WERI-Rb-1 (cell line): ENCODE measurements around the gene SYNPO2.

ENCODE experiments used
- DNase-seq: peaks from one replicate; pipeline ENCODE4 v3.0.0-alpha.2; 2020
- H3K27ac ChIP-seq: fragments of 250-450 bp; sonication (Bioruptor Pico); 2 replicates; pipeline ENCODE4 v1.5.1; 2020; ENCODE audit warnings: mild to moderate bottlenecking, moderate library complexity
- H3K27me3 ChIP-seq: fragments of 250-450 bp; sonication (Bioruptor Pico); 2 replicates; pipeline ENCODE4 v1.5.1; 2021; ENCODE audit warnings: mild to moderate bottlenecking, low read depth, moderate library complexity; ENCODE audit not compliant: insufficient read depth, severe bottlenecking
- H3K36me3 ChIP-seq: fragments of 250-450 bp; sonication (Bioruptor Pico); 2 replicates; pipeline ENCODE4 v1.5.1; 2020; ENCODE audit warnings: mild to moderate bottlenecking, moderate library complexity
- H3K4me3 ChIP-seq: 2 replicates; pipeline ENCODE4 v1.5.1; 2011; ENCODE audit warnings: low read depth, mild to moderate bottlenecking, control low read depth, low read length
- H3K9me3 ChIP-seq: fragments of 250-450 bp; sonication (Bioruptor Pico); 2 replicates; pipeline ENCODE4 v1.5.1; 2021; ENCODE audit warnings: mild to moderate bottlenecking, moderate library complexity; ENCODE audit not compliant: severe bottlenecking
- TF ChIP-seq, protein P1 (sequence below): IDR thresholded peaks from 2 replicates; pipeline ENCODE4 v1.5.1; 2011; ENCODE audit warnings: low read depth, mild to moderate bottlenecking, control low read depth, inconsistent platforms, low read length

SYNPO2 gene

DNA sequence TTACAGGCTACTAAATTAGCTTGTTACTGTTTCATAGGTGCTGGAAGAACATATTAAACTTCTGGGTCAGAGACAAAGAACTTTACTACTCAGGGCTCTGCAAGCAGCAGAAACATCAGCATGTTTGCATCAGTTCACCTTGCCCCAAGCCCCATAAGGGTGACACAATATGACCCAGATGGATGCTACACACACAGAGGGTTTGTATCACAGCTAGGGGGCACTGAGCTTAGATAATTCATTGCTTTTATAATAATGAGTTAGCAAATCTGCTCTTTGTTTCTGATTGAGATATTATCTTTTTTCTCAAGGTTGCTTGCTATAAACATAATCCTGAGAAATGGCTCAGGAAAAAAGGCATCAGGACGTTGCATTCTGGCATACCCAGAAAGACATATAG, 4.8 kb upstream of the SYNPO2 start:
- H3K27me3 ChIP-seq: no peaks in the 10 kb centered on the region
- no peak overlapping the region for H3K27ac ChIP-seq
- H3K36me3 ChIP-seq: no peaks in the 10 kb centered on the region
- no peaks in the 10 kb centered on the region for H3K9me3 ChIP-seq
- H3K4me3 ChIP-seq: no peak overlapping the region
- no peak for DNase-seq
- TF ChIP-seq, protein P1, sequence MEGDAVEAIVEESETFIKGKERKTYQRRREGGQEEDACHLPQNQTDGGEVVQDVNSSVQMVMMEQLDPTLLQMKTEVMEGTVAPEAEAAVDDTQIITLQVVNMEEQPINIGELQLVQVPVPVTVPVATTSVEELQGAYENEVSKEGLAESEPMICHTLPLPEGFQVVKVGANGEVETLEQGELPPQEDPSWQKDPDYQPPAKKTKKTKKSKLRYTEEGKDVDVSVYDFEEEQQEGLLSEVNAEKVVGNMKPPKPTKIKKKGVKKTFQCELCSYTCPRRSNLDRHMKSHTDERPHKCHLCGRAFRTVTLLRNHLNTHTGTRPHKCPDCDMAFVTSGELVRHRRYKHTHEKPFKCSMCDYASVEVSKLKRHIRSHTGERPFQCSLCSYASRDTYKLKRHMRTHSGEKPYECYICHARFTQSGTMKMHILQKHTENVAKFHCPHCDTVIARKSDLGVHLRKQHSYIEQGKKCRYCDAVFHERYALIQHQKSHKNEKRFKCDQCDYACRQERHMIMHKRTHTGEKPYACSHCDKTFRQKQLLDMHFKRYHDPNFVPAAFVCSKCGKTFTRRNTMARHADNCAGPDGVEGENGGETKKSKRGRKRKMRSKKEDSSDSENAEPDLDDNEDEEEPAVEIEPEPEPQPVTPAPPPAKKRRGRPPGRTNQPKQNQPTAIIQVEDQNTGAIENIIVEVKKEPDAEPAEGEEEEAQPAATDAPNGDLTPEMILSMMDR: peak; percentile 20; the same call in 1 of the 2 replicates

DNA sequence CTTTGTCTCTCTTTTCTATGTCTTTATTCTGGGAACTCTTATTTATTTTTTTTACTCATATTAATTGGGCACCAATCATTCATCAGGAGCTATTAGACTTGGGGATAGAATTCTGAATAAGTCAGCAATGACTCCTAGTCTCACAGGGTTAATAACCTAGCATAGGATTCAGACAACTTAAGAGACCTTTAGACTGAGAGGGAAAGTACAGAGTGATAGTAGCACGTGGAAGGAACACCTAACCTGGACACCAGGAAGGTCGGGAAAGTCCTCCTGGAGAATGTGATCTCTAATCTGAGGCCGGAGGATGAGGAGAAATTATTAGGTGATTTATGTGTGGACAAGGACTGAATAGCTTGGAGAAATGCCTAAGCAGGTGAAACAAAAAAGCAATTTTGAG, 3.9 kb upstream of the SYNPO2 start:
- TF ChIP-seq, protein P1: no peak
- DNase-seq: no peak

DNA sequence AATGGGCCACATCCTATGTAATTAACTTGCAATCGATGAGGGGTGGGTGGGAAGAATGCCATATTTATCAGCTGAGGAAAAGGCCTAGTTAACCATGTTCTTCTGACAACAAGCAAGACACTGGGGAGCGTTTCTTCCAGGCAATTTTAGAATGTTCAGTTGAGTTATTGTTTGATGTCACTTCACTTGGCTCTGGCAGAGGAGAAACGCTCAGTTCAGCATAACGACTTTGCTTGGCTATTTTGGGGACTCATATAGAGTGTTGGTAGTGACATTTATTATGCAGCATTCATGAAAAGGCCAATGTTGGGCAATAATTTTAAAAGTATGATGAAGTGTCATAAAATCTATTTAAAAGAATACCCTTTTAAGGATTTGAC, 648 bp downstream of the SYNPO2 start:
- no peaks in the 10 kb centered on the region for H3K9me3 ChIP-seq
- H3K27ac ChIP-seq: no peak overlapping the region
- no peak for DNase-seq
- H3K36me3 ChIP-seq: no peaks in the 10 kb centered on the region
- no peaks in the 10 kb centered on the region for H3K27me3 ChIP-seq
- TF ChIP-seq, protein P1: no peak
- peak overlapping the region; percentile 40 for H3K4me3 ChIP-seq

More for the DNA sequence above, 3.9 kb upstream of the SYNPO2 start:
- H3K36me3 ChIP-seq: no peaks in the 10 kb centered on the region
- H3K27ac ChIP-seq: no peak overlapping the region
- H3K9me3 ChIP-seq: no peaks in the 10 kb centered on the region
- no peak overlapping the region for H3K4me3 ChIP-seq
- H3K27me3 ChIP-seq: no peaks in the 10 kb centered on the region

DNA sequence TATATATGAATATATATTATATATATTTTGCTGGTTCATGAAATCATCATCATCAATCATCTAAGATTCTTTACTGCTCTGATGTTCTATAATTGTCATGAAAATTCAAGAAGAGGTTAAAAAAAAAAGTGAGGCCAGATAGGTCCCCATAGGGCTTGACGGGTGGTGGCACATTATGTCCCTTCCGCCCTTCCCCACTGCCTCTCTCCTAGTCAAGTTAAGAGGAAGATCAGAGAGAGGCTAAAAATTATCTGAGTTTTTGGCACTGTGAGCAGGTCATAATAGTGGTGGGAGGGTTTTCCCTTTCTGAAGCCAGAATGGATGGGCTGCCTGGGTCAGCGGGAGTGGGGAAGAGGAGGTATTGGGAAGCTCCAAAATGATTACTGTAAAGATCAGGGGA, 5.4 kb downstream of the SYNPO2 start:
- TF ChIP-seq, protein P1: no peak

DNA sequence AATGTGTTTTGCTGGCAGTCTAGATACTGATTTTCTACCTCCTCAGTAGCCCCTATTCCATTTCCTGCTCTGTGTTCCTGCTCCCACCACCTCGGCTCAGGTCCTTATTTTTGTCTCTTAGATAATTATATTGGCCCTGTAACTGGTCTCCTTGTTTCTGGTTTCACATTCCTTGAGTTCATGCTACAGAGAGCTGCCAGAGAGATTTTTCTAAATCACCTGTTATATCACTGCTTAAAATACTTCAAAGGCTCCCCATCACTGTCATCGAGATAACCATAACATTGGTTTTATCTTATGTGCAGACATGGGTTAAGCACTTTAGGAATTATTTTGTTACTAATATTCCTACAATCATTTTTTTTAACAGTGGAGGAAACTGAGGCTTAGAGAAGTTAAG, 9.6 kb downstream of the SYNPO2 start:
- no peak overlapping the region for H3K27ac ChIP-seq
- H3K27me3 ChIP-seq: no peaks in the 10 kb centered on the region
- no peak for DNase-seq
- TF ChIP-seq, protein P1: no peak
- no peaks in the 10 kb centered on the region for H3K36me3 ChIP-seq
- H3K4me3 ChIP-seq: no peak overlapping the region
- no peaks in the 10 kb centered on the region for H3K9me3 ChIP-seq

More for the DNA sequence above, 5.4 kb downstream of the SYNPO2 start:
- H3K9me3 ChIP-seq: no peaks in the 10 kb centered on the region
- H3K4me3 ChIP-seq: no peak overlapping the region
- no peak overlapping the region for H3K27ac ChIP-seq
- DNase-seq: no peak
- no peaks in the 10 kb centered on the region for H3K27me3 ChIP-seq
- no peaks in the 10 kb centered on the region for H3K36me3 ChIP-seq

DNA sequence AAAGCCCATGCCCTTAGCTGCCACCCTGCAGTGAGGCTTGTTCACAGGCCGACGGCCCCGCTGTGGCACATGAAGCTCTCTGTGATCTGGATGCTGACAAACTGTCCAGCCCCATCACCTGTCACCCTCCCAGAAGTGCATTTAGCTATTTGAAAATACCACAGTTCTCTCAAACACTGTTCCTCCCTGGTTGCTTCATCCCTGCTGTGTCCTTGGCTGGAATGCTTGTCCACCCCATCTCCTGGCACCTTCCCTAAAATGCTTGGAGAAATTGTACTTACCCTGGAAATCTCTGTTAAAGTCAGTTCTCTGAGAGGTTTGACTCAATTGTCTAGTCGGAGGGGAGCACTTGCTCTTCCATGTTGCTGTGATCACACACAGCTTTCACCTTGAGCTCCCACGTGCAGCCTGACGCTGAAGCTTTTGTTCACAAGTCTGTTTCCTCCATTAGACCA, 10.1 kb downstream of the SYNPO2 start:
- no peak overlapping the region for H3K4me3 ChIP-seq
- no peak for DNase-seq
- H3K27me3 ChIP-seq: no peaks in the 10 kb centered on the region
- TF ChIP-seq, protein P1: no peak
- no peaks in the 10 kb centered on the region for H3K36me3 ChIP-seq
- H3K27ac ChIP-seq: no peak overlapping the region
- no peaks in the 10 kb centered on the region for H3K9me3 ChIP-seq
